ENCODE results near the gene ZNF292. TPM values are rescaled to one million over a fixed set of nuclear protein-coding genes. Genes with fewer than 3 reads are reported as not detected.

The ZNF292 gene
- total RNA-seq, 1 experiment from 2014 or later, result 44.6 TPM

GRCh38 chr6:87243812-87244211, 88.4 kb downstream of the ZNF292 start:
- DNase-seq, result no peak
- H3K4me1 Mint-ChIP-seq (ENCODE audit: low read depth, unreplicated experiment), result no peaks in the 10 kb centered on the region
- no TSS peak for BruUV-seq (replicated peaks)
- H3K4me3 Mint-ChIP-seq (ENCODE audit: low read depth, unreplicated experiment), result no peak overlapping the region
- intact Hi-C loops (cut with micrococcal nuclease; ENCODE audit: unreplicated experiment), result no loop called here
- CTCF ChIA-PET, result no interaction called here
- peak overlapping the region; percentile 39 for H3K27ac Mint-ChIP-seq (ENCODE audit: unreplicated experiment)
- H3K36me3 Mint-ChIP-seq (ENCODE audit: insufficient read depth, unreplicated experiment), result peaks cover 12% of the 10 kb centered on the region
- H3K9me3 Mint-ChIP-seq (ENCODE audit: low read depth, unreplicated experiment), result no peaks in the 10 kb centered on the region
- no peaks in the 10 kb centered on the region for H3K27me3 Mint-ChIP-seq (ENCODE audit: unreplicated experiment)
- TF ChIP-seq CTCF (IDR thresholded peaks at IDR 0.05; ENCODE audit: unreplicated experiment), result no peak

- Mint-ChIP-seq H3K4me1 (ENCODE audit: low read depth, unreplicated experiment) (no peaks in the 10 kb centered on the region), H3K27ac (ENCODE audit: unreplicated experiment) (peak overlapping the region; percentile 39), H3K9me3 (ENCODE audit: low read depth, unreplicated experiment) (no peaks in the 10 kb centered on the region), H3K27me3 (ENCODE audit: unreplicated experiment) (no peaks in the 10 kb centered on the region), H3K36me3 (ENCODE audit: insufficient read depth, unreplicated experiment) (peaks cover 17% of the 10 kb centered on the region), H3K4me3 (ENCODE audit: low read depth, unreplicated experiment) (no peak overlapping the region)
- DNase-seq, result no peak
- CTCF ChIA-PET, result no interaction called here
- no TSS peak for BruUV-seq (replicated peaks)
- no peak for TF ChIP-seq CTCF (IDR thresholded peaks at IDR 0.05; ENCODE audit: unreplicated experiment)
- intact Hi-C loops (cut with micrococcal nuclease; ENCODE audit: unreplicated experiment), result no loop called here
Observed at GRCh38 chr6:87244380-87244779, 89.0 kb downstream of the ZNF292 start.

- Mint-ChIP-seq H3K27ac (ENCODE audit: unreplicated experiment) (no peak overlapping the region), H3K9me3 (ENCODE audit: low read depth, unreplicated experiment) (no peaks in the 10 kb centered on the region), H3K27me3 (ENCODE audit: unreplicated experiment) (no peaks in the 10 kb centered on the region), H3K36me3 (ENCODE audit: insufficient read depth, unreplicated experiment) (peaks cover 37% of the 10 kb centered on the region), H3K4me3 (ENCODE audit: low read depth, unreplicated experiment) (no peak overlapping the region), H3K4me1 (ENCODE audit: low read depth, unreplicated experiment) (no peaks in the 10 kb centered on the region)
- CTCF ChIA-PET, result no interaction called here
- no TSS peak for BruUV-seq (replicated peaks)
- no peak for TF ChIP-seq CTCF (IDR thresholded peaks at IDR 0.05; ENCODE audit: unreplicated experiment)
- DNase-seq, result no peak
- intact Hi-C loops (cut with micrococcal nuclease; ENCODE audit: unreplicated experiment), result no loop called here
Observed at GRCh38 chr6:87250019-87250418, 94.7 kb downstream of the ZNF292 start.

- Mint-ChIP-seq H3K9me3 (ENCODE audit: low read depth, unreplicated experiment) (no peaks in the 10 kb centered on the region), H3K36me3 (ENCODE audit: insufficient read depth, unreplicated experiment) (peaks cover 45% of the 10 kb centered on the region), H3K4me1 (ENCODE audit: low read depth, unreplicated experiment) (no peaks in the 10 kb centered on the region), H3K27me3 (ENCODE audit: unreplicated experiment) (no peaks in the 10 kb centered on the region), H3K27ac (ENCODE audit: unreplicated experiment) (no peak overlapping the region), H3K4me3 (ENCODE audit: low read depth, unreplicated experiment) (no peak overlapping the region)
- intact Hi-C loops (cut with micrococcal nuclease; ENCODE audit: unreplicated experiment), result no loop called here
- BruUV-seq (replicated peaks), result no TSS peak
- no peak for TF ChIP-seq CTCF (IDR thresholded peaks at IDR 0.05; ENCODE audit: unreplicated experiment)
- CTCF ChIA-PET, result no interaction called here
- no peak for DNase-seq
Observed at GRCh38 chr6:87251225-87251624, 95.9 kb downstream of the ZNF292 start.

- CTCF ChIA-PET, result no interaction called here
- H3K36me3 Mint-ChIP-seq (ENCODE audit: insufficient read depth, unreplicated experiment), result peaks cover 50% of the 10 kb centered on the region
- intact Hi-C loops (cut with micrococcal nuclease; ENCODE audit: unreplicated experiment), result no loop called here
Observed at GRCh38 chr6:87251725-87252124, 96.4 kb downstream of the ZNF292 start.

More at GRCh38 chr6:87251725-87252124, 96.4 kb downstream of the ZNF292 start:
- BruUV-seq (replicated peaks), result no TSS peak
- H3K4me1 Mint-ChIP-seq (ENCODE audit: low read depth, unreplicated experiment), result no peaks in the 10 kb centered on the region
- no peaks in the 10 kb centered on the region for H3K27me3 Mint-ChIP-seq (ENCODE audit: unreplicated experiment)
- H3K27ac Mint-ChIP-seq (ENCODE audit: unreplicated experiment), result no peak overlapping the region
- no peak for DNase-seq
- H3K9me3 Mint-ChIP-seq (ENCODE audit: low read depth, unreplicated experiment), result no peaks in the 10 kb centered on the region
- H3K4me3 Mint-ChIP-seq (ENCODE audit: low read depth, unreplicated experiment), result no peak overlapping the region
- TF ChIP-seq CTCF (IDR thresholded peaks at IDR 0.05; ENCODE audit: unreplicated experiment), result no peak

All from Calu3 (cell line).